HepG2 (cell line): ENCODE data around the gene SYNDIG1.

Experiments
- CREB1 ChIP-seq, 2 experiments: fragments of 450-650 bp in 1 of 2; IDR thresholded peaks; 2 replicates each; pipeline ENCODE4 v1.6.1; 2016 to 2017; ENCODE audit warnings: control low read depth in 1 of 2, mild to moderate bottlenecking in 1 of 2, missing compliant biosample characterization in 1 of 2, missing genetic modification characterization in 1 of 2
- POLR2AphosphoS5 ChIP-seq: IDR thresholded peaks from 2 replicates; pipeline ENCODE4 v1.6.1; 2012; ENCODE audit warnings: low read depth, low read length
- SMC3 ChIP-seq: IDR thresholded peaks from 2 replicates; pipeline ENCODE4 v1.6.1; 2011; ENCODE audit warnings: low read length, improper control_type of control experiment
- ZGPAT ChIP-seq: IDR thresholded peaks from 2 replicates; pipeline ENCODE4 v1.6.1; 2016; ENCODE audit warnings: mild to moderate bottlenecking

DNA sequence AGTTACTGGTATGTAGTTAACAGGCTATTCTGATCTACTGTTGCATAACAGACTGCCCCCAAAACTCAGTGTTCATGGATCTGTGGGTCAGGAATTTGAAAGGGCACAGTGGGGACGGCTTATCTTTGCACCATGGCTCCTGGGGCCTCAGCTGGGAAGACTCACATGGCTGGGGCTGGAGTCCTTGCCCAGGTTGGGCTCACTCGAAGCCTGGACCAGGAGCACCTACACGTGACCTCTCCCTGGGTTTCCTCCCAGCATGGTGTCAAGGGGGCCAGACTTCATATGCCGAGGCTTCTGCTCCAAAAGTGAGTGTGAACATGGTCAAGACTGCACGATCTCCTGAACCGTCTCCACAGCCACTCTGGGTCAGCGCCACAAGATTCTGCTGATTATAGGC is 11.7 kb downstream of the SYNDIG1 start:
- TF ChIP-seq CREB1 (IDR thresholded peaks at IDR 0.05): no peak
- TF ChIP-seq CREB1 (CRISPR knock-in tag; IDR thresholded peaks at IDR 0.05): no peak
- TF ChIP-seq ZGPAT: no peak
- TF ChIP-seq POLR2AphosphoS5: no peak
- TF ChIP-seq SMC3: no peak
